ENCODE measurements around the gene RAC3.

DNA sequence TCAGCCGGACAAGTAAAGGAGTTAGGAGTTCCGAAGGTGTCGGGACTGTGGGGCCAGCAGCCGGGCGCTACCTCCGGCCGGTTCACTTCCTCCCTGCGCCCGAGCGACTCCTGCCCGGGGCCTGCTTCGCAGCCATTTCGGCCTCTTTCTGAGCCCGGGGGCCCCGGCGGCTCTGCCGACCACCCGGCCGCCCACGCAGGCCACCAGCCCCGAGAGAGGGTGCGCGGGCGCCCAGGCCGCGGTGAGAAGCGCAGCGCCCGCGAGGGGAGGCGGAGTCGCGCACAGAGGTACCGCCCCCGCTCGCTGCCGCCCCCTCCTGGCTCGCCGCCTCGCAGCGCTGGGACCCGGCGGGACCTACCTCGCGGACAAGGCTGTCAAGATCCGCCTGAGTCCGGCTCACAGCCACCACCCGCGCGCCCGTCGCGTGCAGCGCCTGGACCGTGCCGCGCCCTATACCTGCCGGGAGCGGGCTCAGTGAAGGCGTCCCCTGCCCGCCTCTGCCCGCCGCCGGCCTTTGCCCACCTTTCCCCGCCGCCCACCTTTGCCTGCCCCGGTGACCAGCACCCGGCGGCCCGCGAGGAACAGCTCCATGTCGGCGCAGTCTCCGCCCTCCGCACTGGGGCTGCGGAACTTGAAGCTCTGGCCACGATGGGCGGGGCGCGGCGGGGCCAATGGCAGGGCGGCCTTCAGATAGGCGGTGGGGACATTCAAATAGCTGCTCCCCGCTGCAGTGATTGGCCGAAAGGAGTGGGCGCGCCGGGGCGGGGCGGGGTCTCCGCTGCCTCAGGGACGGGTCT, 5.8 kb downstream of the RAC3 start, which contains the start of gene DCXR:
- TF ChIP-seq, protein P1, sequence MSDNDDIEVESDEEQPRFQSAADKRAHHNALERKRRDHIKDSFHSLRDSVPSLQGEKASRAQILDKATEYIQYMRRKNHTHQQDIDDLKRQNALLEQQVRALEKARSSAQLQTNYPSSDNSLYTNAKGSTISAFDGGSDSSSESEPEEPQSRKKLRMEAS (IDR thresholded peaks at IDR 0.05) = peak; percentile 87
- TF ChIP-seq CTCF (IDR thresholded peaks at IDR 0.05; ENCODE audit: control extremely low read depth in 1 of 3, insufficient read depth in 1 of 3, low read depth in 1 of 3, low read length in 3 of 3) (peak; percentile 83 to 94 (median 85)), POLR2AphosphoS5 (IDR thresholded peaks at IDR 0.05; ENCODE audit: low read depth, low read length) (peak; percentile 83), SAP30 (IDR thresholded peaks at IDR 0.05; ENCODE audit: insufficient read depth, insufficient replicate concordance, low read length) (no peak), TEAD4 (IDR thresholded peaks at IDR 0.05; ENCODE audit: low read depth, low read length) (no peak), PHF8 (conservative IDR thresholded peaks at IDR 0.05; ENCODE audit: low read depth, low read length) (peak; percentile 81), BACH1 (IDR thresholded peaks at IDR 0.05; ENCODE audit: low read length) (peak; percentile 48), SUZ12 (IDR thresholded peaks at IDR 0.05; ENCODE audit: low read length) (no peak)

Measured in H1 (cell line).